Smooth muscle cell (in vitro differentiated cells): ENCODE data around the gene GNA12. TPM values are rescaled to one million over a fixed set of nuclear protein-coding genes. Genes with fewer than 3 reads are reported as not detected.

Experiments used
- DNase-seq: peaks from one replicate; lab custom pipeline; 2025; ENCODE audit not compliant: unreplicated experiment; lab: John Stamatoyannopoulos, UW
- H2AFZ ChIP-seq: fragments of 200-600 bp; sonication (generic); 2 replicates; pipeline ENCODE4 v1.6.0; 2016; ENCODE audit warnings: antibody characterized with exemption, low read depth, mild to moderate bottlenecking
- H3F3A ChIP-seq: fragments of 200-600 bp; sonication (generic); 2 replicates; pipeline ENCODE4 v1.6.0; 2017; ENCODE audit warnings: antibody characterized with exemption, low read depth
- H3K27ac ChIP-seq: fragments of 200-600 bp; sonication (generic); 2 replicates; pipeline ENCODE4 v1.5.1; 2016; ENCODE audit warnings: low read depth, mild to moderate bottlenecking
- H3K27me3 ChIP-seq: fragments of 200-600 bp; sonication (generic); 2 replicates; pipeline ENCODE4 v1.6.1; 2016; ENCODE audit warnings: low read depth, mild to moderate bottlenecking
- H3K36me3 ChIP-seq: fragments of 200-600 bp; sonication (generic); 2 replicates; pipeline ENCODE4 v1.5.1; 2016; ENCODE audit warnings: low read depth
- H3K4me1 ChIP-seq: fragments of 200-600 bp; sonication (generic); 2 replicates; pipeline ENCODE4 v1.5.1; 2016; ENCODE audit warnings: low read depth
- H3K4me2 ChIP-seq: fragments of 200-600 bp; sonication (generic); 2 replicates; pipeline ENCODE4 v1.6.0; 2016; ENCODE audit warnings: mild to moderate bottlenecking
- H3K4me3 ChIP-seq: fragments of 200-600 bp; sonication (generic); 2 replicates; pipeline ENCODE4 v1.5.1; 2016; ENCODE audit warnings: mild to moderate bottlenecking
- H3K79me2 ChIP-seq: fragments of 200-600 bp; sonication (generic); 2 replicates; pipeline ENCODE4 v1.6.0; 2016; ENCODE audit warnings: low read depth, mild to moderate bottlenecking
- H3K9ac ChIP-seq: fragments of 200-600 bp; sonication (generic); 2 replicates; pipeline ENCODE4 v1.6.0; 2016; ENCODE audit warnings: low read depth
- H3K9me3 ChIP-seq: fragments of 200-600 bp; sonication (generic); replicated peaks from 2 replicates; pipeline ENCODE4 v1.5.1; 2016; ENCODE audit warnings: low read depth
- H4K20me1 ChIP-seq: fragments of 200-600 bp; sonication (generic); 2 replicates; pipeline ENCODE4 v1.6.0; 2016; ENCODE audit warnings: low read depth
- CTCF ChIP-seq: fragments of 200-600 bp; sonication (generic); IDR thresholded peaks from 2 replicates; pipeline ENCODE4 v1.5.1; 2017; ENCODE audit warnings: borderline replicate concordance, mild to moderate bottlenecking, antibody characterized with exemption; ENCODE audit not compliant: insufficient read depth, poor library complexity, severe bottlenecking
- WGBS: methylation state at CpG from one replicate; pipeline ENCODE4 v1.1.7; 2016; ENCODE audit warnings: low lambda C conversion rate; 5-methylcytosine and 5-hydroxymethylcytosine counted together
- polyA plus RNA-seq: library from polyadenylated mRNA; unstranded; fragments of >200 nt; fragmentation: Nextera tagmentation; extraction: Ambion mirVana; gene quantifications from 2 replicates; pipeline ENCODE4 v1.2.1, GENCODE V29; 2016
- total RNA-seq: library from RNA; depleted of rRNA; stranded (reverse); fragments of >200 nt; gene quantifications from 2 replicates; pipeline ENCODE4 v1.2.3, GENCODE V29; 2014

The GNA12 gene
- total and polyA plus RNA-seq, 2 experiments from 2014 or later: 20.3 to 34.7 TPM

- 93% methylated on average over 17 of the region's 17 CpGs for WGBS
- no peaks in the 10 kb centered on the region for H3F3A ChIP-seq
Measured at GRCh38 chr7:2883101-2883500, 39.0 kb upstream of the GNA12 start.

GRCh38 chr7:2882111-2882510 is 38.0 kb upstream of the GNA12 start:
- WGBS: 88% methylated on average over 10 of the region's 10 CpGs
- no peaks in the 10 kb centered on the region for H3K79me2 ChIP-seq
- no peaks in the 10 kb centered on the region for H3K9me3 ChIP-seq
- no peak overlapping the region for H3K4me2 ChIP-seq
- no peak overlapping the region for H3K9ac ChIP-seq
- H3F3A ChIP-seq: no peaks in the 10 kb centered on the region
- H3K4me3 ChIP-seq: no peak overlapping the region
- no peak overlapping the region for H3K27ac ChIP-seq
- TF ChIP-seq CTCF: no peak
- no peak overlapping the region for H2AFZ ChIP-seq
- no peaks in the 10 kb centered on the region for H3K27me3 ChIP-seq
- H3K4me1 ChIP-seq: no peaks in the 10 kb centered on the region
- no peaks in the 10 kb centered on the region for H4K20me1 ChIP-seq
- no peak for DNase-seq
- H3K36me3 ChIP-seq: no peaks in the 10 kb centered on the region

More at GRCh38 chr7:2883101-2883500, 39.0 kb upstream of the GNA12 start:
- no peak for DNase-seq
- Histone ChIP-seq H3K4me2 (no peak overlapping the region), H4K20me1 (no peaks in the 10 kb centered on the region), H3K36me3 (no peaks in the 10 kb centered on the region), H3K79me2 (no peaks in the 10 kb centered on the region), H2AFZ (no peak overlapping the region), H3K27me3 (no peaks in the 10 kb centered on the region), H3K4me1 (no peaks in the 10 kb centered on the region), H3K9me3 (no peaks in the 10 kb centered on the region), H3K27ac (no peak overlapping the region), H3K9ac (no peak overlapping the region), H3K4me3 (no peak overlapping the region)
- no peak for TF ChIP-seq CTCF

GRCh38 chr7:2880874-2881533 is 36.9 kb upstream of the GNA12 start:
- no peak overlapping the region for H3K4me3 ChIP-seq
- no peak for TF ChIP-seq CTCF
- no peak overlapping the region for H2AFZ ChIP-seq
- H4K20me1 ChIP-seq: no peaks in the 10 kb centered on the region
- no peaks in the 10 kb centered on the region for H3K27me3 ChIP-seq
- no peak overlapping the region for H3K4me2 ChIP-seq
- WGBS: 84% methylated on average over 16 of the region's 18 CpGs
- no peaks in the 10 kb centered on the region for H3K4me1 ChIP-seq
- DNase-seq: no peak
- H3K9ac ChIP-seq: no peak overlapping the region
- H3F3A ChIP-seq: no peaks in the 10 kb centered on the region
- H3K36me3 ChIP-seq: no peaks in the 10 kb centered on the region
- H3K79me2 ChIP-seq: no peaks in the 10 kb centered on the region
- no peak overlapping the region for H3K27ac ChIP-seq
- no peaks in the 10 kb centered on the region for H3K9me3 ChIP-seq

GRCh38 chr7:2880051-2880450 is 35.9 kb upstream of the GNA12 start:
- Histone ChIP-seq H3K4me3 (no peak overlapping the region), H3K27me3 (no peaks in the 10 kb centered on the region), H4K20me1 (no peaks in the 10 kb centered on the region), H3F3A (peaks cover 1% of the 10 kb centered on the region), H3K27ac (no peak overlapping the region), H3K4me1 (no peaks in the 10 kb centered on the region), H3K9ac (no peak overlapping the region), H3K9me3 (no peaks in the 10 kb centered on the region), H2AFZ (no peak overlapping the region), H3K4me2 (no peak overlapping the region), H3K36me3 (no peaks in the 10 kb centered on the region), H3K79me2 (no peaks in the 10 kb centered on the region)
- 88% methylated on average over 8 of the region's 8 CpGs for WGBS
- TF ChIP-seq CTCF: no peak
- DNase-seq: no peak
